IPS-NIHi7 (cell line): ENCODE measurements around the gene PSG4.
"Not testable (repeated sequence)": the region's sequence is repeated elsewhere in the genome, so short reads cannot be mapped to it uniquely, and the experiment has no call there.

Experiments used
- DNase-seq: peaks from one replicate; pipeline ENCODE4 v3.0.0; 2012; ENCODE audit warnings: mixed read lengths; ENCODE audit errors: extremely low spot score

PSG4 gene

GRCh38 chr19:43198686-43199419 is 6.6 kb downstream of the PSG4 start:
- not testable (repeated sequence) for DNase-seq

- DNase-seq, result not testable (repeated sequence)
Measured at GRCh38 chr19:43197666-43198397, 7.6 kb downstream of the PSG4 start.

- DNase-seq, result not testable (repeated sequence)
Measured at GRCh38 chr19:43194397-43194796, 11.0 kb downstream of the PSG4 start.

GRCh38 chr19:43192381-43193155 is 12.9 kb downstream of the PSG4 start:
- DNase-seq, result not testable (repeated sequence)

GRCh38 chr19:43188092-43188491 is 17.3 kb downstream of the PSG4 start:
- not testable (repeated sequence) for DNase-seq

GRCh38 chr19:43186311-43186935 is 19.0 kb downstream of the PSG4 start, which contains the start of gene PSG5:
Gene PSG5 (minus strand): TSS chr19:43186536. CDS start chr19:43186405, 131 bp downstream.
- not testable (repeated sequence) for DNase-seq

- not testable (repeated sequence) for DNase-seq
Measured at GRCh38 chr19:43181869-43182771, 23.3 kb downstream of the PSG4 start.

GRCh38 chr19:43179569-43180147 is 25.8 kb downstream of the PSG4 start:
- DNase-seq, result not testable (repeated sequence)

- DNase-seq, result not testable (repeated sequence)
Measured at GRCh38 chr19:43178577-43178976, 26.9 kb downstream of the PSG4 start.

- DNase-seq, result not testable (repeated sequence)
Measured at GRCh38 chr19:43165906-43166305, 39.5 kb downstream of the PSG4 start.

GRCh38 chr19:43163135-43163534 is 42.3 kb downstream of the PSG4 start:
- not testable (repeated sequence) for DNase-seq

GRCh38 chr19:43162261-43162660 is 43.2 kb downstream of the PSG4 start:
- not testable (repeated sequence) for DNase-seq

GRCh38 chr19:43152214-43152613 is 53.2 kb downstream of the PSG4 start:
- DNase-seq, result no peak

GRCh38 chr19:43149788-43150187 is 55.6 kb downstream of the PSG4 start:
- DNase-seq, result not testable (repeated sequence)

- DNase-seq, result no peak
Measured at GRCh38 chr19:43148233-43148632, 57.2 kb downstream of the PSG4 start.
